22Rv1 (cell line): Measurements from ENCODE around the gene CRHR1.

Experiments used
- CTCF ChIP-seq: fragments of 450-650 bp; IDR thresholded peaks from 2 replicates; pipeline ENCODE4 v1.5.1; 2017; ENCODE audit warnings: mild to moderate bottlenecking
- ZFX ChIP-seq: fragments of 450-650 bp; IDR thresholded peaks from 2 replicates; pipeline ENCODE4 v1.6.1; 2017; ENCODE audit warnings: antibody characterized with exemption, borderline replicate concordance

DNA sequence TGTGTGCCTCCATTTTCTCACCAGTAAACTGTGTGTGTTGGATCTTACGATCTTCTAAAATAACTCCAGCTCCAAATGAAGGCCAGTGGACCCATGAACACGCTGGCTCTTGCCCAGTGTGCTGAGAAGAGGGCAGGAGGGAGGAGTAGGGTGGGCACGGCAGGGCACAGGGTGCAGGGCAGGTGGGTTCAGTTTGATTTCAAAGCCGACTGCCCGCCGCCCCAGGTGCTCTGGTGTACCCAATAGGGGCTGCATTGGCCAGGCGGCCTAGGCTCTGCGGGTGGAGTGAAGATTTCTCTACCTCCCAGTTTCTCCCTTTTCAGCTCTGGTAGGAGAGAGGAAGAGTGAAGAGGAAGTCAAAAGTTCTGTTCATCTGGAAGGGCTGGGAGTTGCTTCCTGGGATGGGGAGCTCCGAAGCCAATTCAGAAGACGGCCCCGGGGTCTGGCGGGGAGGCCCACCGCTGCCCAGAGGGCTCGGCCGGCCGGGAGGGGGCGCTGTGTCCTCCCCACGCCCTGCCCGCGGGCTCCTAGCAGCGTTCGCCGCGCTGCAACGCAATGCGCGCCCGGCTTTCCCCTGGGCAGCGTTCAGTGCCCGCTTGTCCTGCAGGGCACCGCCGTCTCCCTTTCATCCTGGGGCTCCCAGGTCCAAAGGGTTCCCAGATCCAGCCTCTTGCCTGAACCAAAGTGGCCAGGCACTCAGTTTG is 1.1 kb upstream of the CRHR1 start:
- peak; percentile 76 for TF ChIP-seq CTCF
- no peak for TF ChIP-seq ZFX
